Activated T-cell treated with anti-CD3 and anti-CD28 coated beads, Interleukin-2, amount 50 U/mL, for 72 hours (primary cell): ENCODE data around the gene PIR. TPM values are rescaled to one million over a fixed set of nuclear protein-coding genes. Genes with fewer than 3 reads are reported as not detected.

Source experiments
- ATAC-seq, 2 donors: fragments of 150-1000 bp; cut with Tn5 transposase; replicated peaks in 1 of 2; 2 replicates each; pipeline ENCODE4 v1.10.0; 2021; ENCODE audit warnings: moderate library complexity in 2 of 2, mild to moderate bottlenecking in 1 of 2
- DNase-seq, 2 donors: peaks; one replicate each; pipeline ENCODE4 v3.0.0; 2021 to 2022; ENCODE audit warnings: mixed read lengths in 1 of 2
- H3K27ac Mint-ChIP-seq: one replicate; pipeline ENCODE4 v1.8.0; 2022; ENCODE audit warnings: mild to moderate bottlenecking, moderate library complexity, mixed read lengths
- H3K27me3 Mint-ChIP-seq: one replicate; pipeline ENCODE4 v1.8.0; 2022; ENCODE audit warnings: low read depth, mixed read lengths
- H3K36me3 Mint-ChIP-seq, 2 donors: one replicate each; pipeline ENCODE4 v1.8.0; 2022; ENCODE audit warnings: mixed read lengths in 2 of 2, mild to moderate bottlenecking in 1 of 2; ENCODE audit not compliant: insufficient read depth in 2 of 2
- H3K4me1 Mint-ChIP-seq: one replicate; pipeline ENCODE4 v1.8.0; 2022; ENCODE audit warnings: low read depth, mixed read lengths
- H3K4me3 Mint-ChIP-seq, 2 donors: one replicate each; pipeline ENCODE4 v1.8.0; 2022; ENCODE audit warnings: mild to moderate bottlenecking in 2 of 2, mixed read lengths in 2 of 2, moderate library complexity in 2 of 2
- H3K9me3 Mint-ChIP-seq, 2 donors: one replicate each; pipeline ENCODE4 v1.8.0; 2022; ENCODE audit warnings: mixed read lengths in 2 of 2
- total RNA-seq, 2 donors: library from RNA; stranded (reverse); gene quantifications; one replicate each; pipeline ENCODE4 v1.2.3, GENCODE V29; 2022

The PIR gene
- total RNA-seq, 2 donors from 2014 or later, result 0.46 to 0.86 TPM

GRCh38 chrX:15434205-15434604 is 58.9 kb downstream of the PIR start:
- Mint-ChIP-seq H3K4me1 (no peaks in the 10 kb centered on the region), H3K27me3 (peaks cover 51% of the 10 kb centered on the region), H3K36me3 (peaks cover 0 to 2% of the 10 kb centered on the region in 2 donors), H3K27ac (no peak overlapping the region), H3K4me3 (no peak overlapping the region), H3K9me3 (peaks cover 0 to 2% of the 10 kb centered on the region in 2 donors)
- no peak for DNase-seq
- ATAC-seq, result no peak

DNA sequence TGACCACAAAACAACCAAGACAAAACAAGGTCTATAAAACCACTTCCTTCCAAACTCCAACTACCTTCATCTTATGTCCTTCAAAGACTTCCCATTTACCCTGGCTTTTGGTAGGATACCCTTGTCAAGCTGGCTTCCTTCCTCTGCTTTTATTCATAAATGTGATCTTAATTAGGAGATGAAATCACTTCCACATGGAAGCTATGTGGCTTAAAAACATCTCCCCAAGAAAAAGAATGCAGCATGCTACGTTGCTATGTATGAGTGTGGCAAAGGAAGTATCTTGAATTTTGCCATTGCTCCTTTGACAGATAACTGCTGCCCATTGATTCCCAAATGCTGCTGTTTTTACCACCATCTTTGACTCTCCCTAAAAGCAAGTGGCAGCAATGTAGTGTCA is 62.5 kb downstream of the PIR start:
- Mint-ChIP-seq H3K4me3 (no peak overlapping the region), H3K9me3 (peaks cover 0 to 2% of the 10 kb centered on the region in 2 donors), H3K4me1 (no peaks in the 10 kb centered on the region), H3K27me3 (peaks cover 53% of the 10 kb centered on the region), H3K36me3 (peaks cover 0 to 2% of the 10 kb centered on the region in 2 donors), H3K27ac (no peak overlapping the region)
- DNase-seq (no peak), ATAC-seq (no peak)

- Mint-ChIP-seq H3K27me3 (peaks cover 53% of the 10 kb centered on the region), H3K4me1 (no peaks in the 10 kb centered on the region), H3K36me3 (peaks cover 0 to 2% of the 10 kb centered on the region in 2 donors), H3K4me3 (no peak overlapping the region), H3K9me3 (peaks cover 0 to 2% of the 10 kb centered on the region in 2 donors), H3K27ac (no peak overlapping the region)
- no peak for DNase-seq
- ATAC-seq, result no peak
Measured at GRCh38 chrX:15430076-15430475, 63.1 kb downstream of the PIR start.

- Mint-ChIP-seq H3K9me3 (no peaks in the 10 kb centered on the region), H3K4me1 (no peaks in the 10 kb centered on the region), H3K27me3 (peaks cover 26% of the 10 kb centered on the region), H3K4me3 (no peak overlapping the region), H3K36me3 (no peaks in the 10 kb centered on the region), H3K27ac (no peak overlapping the region)
- no peak for ATAC-seq
- DNase-seq, result no peak
Measured at GRCh38 chrX:15425024-15425423, 68.1 kb downstream of the PIR start.

DNA sequence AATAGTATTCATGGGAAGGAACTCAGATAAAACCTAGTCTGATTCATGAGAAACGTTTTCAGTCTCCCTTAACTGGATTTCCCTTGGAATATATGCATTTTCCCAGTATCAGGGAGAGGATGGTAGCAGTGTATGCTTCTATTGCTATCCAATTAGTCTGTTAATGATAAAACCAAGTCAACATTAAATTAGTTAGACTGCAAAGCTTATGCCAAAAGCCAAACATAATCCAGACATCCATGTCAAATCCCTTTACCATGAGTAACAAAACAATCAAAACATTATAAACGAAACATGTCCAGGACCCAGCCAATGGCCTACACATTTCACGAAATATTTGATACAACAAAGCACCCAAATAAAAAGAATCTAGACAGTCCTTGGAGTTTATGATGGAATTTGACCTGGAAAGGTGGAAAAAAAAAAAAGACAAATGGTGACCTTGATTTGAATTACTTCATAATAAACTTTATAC is 74.4 kb downstream of the PIR start:
- no peaks in the 10 kb centered on the region for H3K9me3 Mint-ChIP-seq
- ATAC-seq, result no peak
- H3K27me3 Mint-ChIP-seq, result peaks cover 20% of the 10 kb centered on the region
- H3K4me1 Mint-ChIP-seq, result no peaks in the 10 kb centered on the region
- no peak for DNase-seq
- H3K4me3 Mint-ChIP-seq, result no peak overlapping the region
- H3K36me3 Mint-ChIP-seq, result no peaks in the 10 kb centered on the region
- H3K27ac Mint-ChIP-seq, result no peak overlapping the region

- DNase-seq (no peak), ATAC-seq (no peak)
- Mint-ChIP-seq H3K27ac (no peak overlapping the region), H3K9me3 (no peaks in the 10 kb centered on the region), H3K36me3 (no peaks in the 10 kb centered on the region), H3K4me3 (no peak overlapping the region), H3K27me3 (peaks cover 24% of the 10 kb centered on the region), H3K4me1 (no peaks in the 10 kb centered on the region)
Measured at GRCh38 chrX:15418041-15418706, 75.0 kb downstream of the PIR start.

DNA sequence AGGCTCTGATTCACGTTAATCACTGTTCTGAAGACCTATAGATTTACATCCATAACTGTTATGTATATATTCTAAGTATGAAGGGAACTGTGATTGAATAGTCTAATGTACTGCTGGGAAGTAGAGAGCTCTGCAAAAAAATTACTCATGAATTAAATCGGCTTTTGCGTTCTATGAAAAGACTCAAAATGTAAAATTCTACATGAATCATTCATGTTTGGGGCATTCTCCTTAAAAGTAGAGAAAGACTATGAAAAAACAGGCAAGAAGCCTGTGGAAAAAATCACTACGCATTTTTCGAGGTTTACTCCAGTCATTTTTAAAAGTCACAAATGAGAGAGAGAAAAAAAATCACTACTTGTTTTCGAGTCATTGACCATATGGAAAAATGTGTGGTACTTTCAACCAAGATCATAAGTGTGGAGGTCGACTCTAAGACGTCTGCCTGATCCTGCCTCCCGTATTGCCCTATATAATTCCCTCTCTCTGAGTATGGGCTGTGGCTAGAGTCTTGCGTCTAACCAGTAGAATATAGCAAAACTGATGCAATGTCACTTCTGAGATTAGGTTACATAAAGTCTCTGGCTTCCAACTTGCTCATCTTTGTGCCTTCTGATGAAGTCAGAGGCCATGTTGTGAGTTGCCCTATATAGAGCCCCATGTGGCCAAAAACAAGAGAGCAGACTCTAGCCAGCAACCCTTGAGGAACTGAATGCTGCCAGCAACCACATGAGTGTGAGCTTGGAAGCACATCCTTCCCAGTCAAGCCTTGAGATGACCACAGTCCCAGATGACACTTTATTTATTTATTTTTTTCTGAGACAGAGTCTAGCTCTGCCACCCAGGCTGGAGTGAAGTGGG is 76.8 kb downstream of the PIR start:
- no peaks in the 10 kb centered on the region for H3K9me3 Mint-ChIP-seq
- H3K4me3 Mint-ChIP-seq, result no peak overlapping the region
- peak; percentile 84 to 85 for ATAC-seq
- H3K4me1 Mint-ChIP-seq, result no peaks in the 10 kb centered on the region
- H3K36me3 Mint-ChIP-seq, result no peaks in the 10 kb centered on the region
- H3K27ac Mint-ChIP-seq, result no peak overlapping the region
- DNase-seq, result peak in 1 of 2 donors; percentile 0
- H3K27me3 Mint-ChIP-seq, result peaks cover 27% of the 10 kb centered on the region

- Mint-ChIP-seq H3K36me3 (no peaks in the 10 kb centered on the region), H3K4me3 (no peak overlapping the region), H3K27me3 (peaks cover 33% of the 10 kb centered on the region), H3K4me1 (no peaks in the 10 kb centered on the region), H3K27ac (no peak overlapping the region), H3K9me3 (no peaks in the 10 kb centered on the region)
- ATAC-seq (no peak), DNase-seq (no peak)
Measured at GRCh38 chrX:15413101-15413500, 80.0 kb downstream of the PIR start.

GRCh38 chrX:15410947-15411346 is 82.2 kb downstream of the PIR start:
- H3K4me1 Mint-ChIP-seq, result no peaks in the 10 kb centered on the region
- peaks cover 35% of the 10 kb centered on the region for H3K27me3 Mint-ChIP-seq
- H3K36me3 Mint-ChIP-seq, result no peaks in the 10 kb centered on the region
- H3K27ac Mint-ChIP-seq, result no peak overlapping the region
- no peak for ATAC-seq
- no peaks in the 10 kb centered on the region for H3K9me3 Mint-ChIP-seq
- no peak for DNase-seq
- H3K4me3 Mint-ChIP-seq, result no peak overlapping the region

DNA sequence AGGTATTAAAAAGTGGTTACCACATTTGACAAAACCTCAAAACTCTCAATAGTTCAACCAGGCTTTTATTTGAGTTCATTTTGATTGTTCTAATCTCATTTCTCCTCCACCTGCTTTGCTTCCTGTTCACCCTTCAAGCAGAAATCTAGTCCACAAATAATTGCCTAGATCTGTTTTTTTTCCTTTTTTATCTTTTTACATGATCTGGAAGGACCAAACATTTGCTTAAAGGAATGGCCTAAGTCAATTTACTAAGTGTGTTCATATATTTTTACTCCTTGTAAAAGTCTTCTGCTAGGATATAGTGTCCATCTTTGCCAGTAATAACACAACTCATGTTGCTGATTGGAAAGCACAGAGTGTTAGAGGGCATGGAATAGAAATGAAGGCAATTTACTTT is 82.7 kb downstream of the PIR start:
- Mint-ChIP-seq H3K27ac (no peak overlapping the region), H3K4me3 (no peak overlapping the region), H3K4me1 (no peaks in the 10 kb centered on the region), H3K36me3 (no peaks in the 10 kb centered on the region), H3K9me3 (no peaks in the 10 kb centered on the region), H3K27me3 (peaks cover 37% of the 10 kb centered on the region)
- DNase-seq (no peak), ATAC-seq (no peak)

DNA sequence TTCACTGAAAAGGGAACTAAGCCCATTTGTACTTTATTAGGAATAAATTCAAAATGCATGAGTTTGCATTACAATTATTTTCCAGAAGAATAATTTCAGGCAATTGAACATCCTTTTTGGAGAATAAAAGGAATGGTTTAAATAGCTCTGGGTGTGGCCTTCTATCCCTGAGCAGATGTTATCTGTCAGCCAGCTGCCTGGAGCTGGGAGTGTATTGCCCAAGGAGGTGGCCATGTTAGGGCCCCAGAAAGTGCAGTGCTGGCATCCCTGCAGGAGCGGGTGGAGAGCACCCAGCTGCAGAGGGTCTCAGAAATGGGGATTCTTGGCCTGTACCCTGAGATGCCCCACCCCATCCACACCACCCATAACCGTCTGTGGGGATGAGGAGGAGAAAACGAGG is 87.3 kb downstream of the PIR start:
- H3K4me3 Mint-ChIP-seq, result no peak overlapping the region
- ATAC-seq, result no peak
- H3K27me3 Mint-ChIP-seq, result peaks cover 25% of the 10 kb centered on the region
- H3K27ac Mint-ChIP-seq, result no peak overlapping the region
- H3K9me3 Mint-ChIP-seq, result no peaks in the 10 kb centered on the region
- no peaks in the 10 kb centered on the region for H3K36me3 Mint-ChIP-seq
- no peaks in the 10 kb centered on the region for H3K4me1 Mint-ChIP-seq
- no peak for DNase-seq

DNA sequence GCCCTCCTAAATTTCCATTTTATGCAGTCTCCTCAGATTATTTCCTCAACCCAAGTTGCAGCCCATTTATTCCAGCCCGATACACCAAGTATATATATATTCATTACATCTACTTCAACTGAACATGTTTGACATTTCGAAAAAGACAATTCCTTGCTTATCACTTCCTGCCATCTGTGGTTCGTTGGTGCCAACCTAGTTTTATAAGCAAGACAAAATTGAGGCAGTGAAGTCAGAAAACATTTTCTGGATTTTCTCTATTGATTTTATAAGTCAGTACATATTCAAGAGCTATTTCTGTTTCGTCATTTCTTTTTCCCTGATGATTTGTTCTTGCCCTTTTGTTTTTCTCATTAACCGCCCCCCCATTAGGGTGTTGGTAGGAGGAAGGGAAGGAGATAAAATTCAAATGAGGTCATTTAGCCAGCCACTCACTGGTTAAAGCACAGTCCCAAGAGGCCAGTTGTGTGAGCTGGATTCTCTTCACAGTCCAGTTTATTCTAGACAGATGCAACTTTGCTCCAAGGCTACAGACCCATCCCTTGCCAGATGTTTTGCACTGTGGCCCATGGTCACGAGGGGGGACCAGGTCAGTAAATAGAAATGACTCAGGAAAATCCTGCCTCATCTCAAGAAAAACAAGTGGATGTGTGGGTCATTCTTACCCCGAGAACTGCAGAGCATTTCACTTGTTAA is 88.6 kb downstream of the PIR start:
- Mint-ChIP-seq H3K4me1 (no peaks in the 10 kb centered on the region), H3K27me3 (peaks cover 26% of the 10 kb centered on the region), H3K27ac (no peak overlapping the region), H3K4me3 (no peak overlapping the region), H3K36me3 (no peaks in the 10 kb centered on the region), H3K9me3 (no peaks in the 10 kb centered on the region)
- ATAC-seq, result no peak
- DNase-seq, result no peak

DNA sequence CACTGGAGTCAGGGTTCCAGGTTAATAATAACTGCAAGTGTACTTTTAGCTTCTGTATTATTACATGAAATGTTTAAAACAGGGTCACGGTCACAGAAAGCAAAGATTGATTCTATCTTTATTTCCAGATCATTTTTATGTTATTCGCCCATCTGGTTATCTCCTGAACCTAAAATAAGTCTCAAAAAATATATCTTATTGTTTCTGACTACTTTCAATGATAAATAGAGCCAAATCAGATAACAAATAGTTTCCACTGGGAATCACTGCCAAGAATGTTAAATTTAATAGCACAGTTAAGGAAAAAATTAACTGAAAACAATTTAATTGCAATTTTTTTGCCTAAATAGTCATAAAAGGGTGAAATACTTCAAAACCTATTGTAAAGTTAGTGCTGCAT is 91.8 kb downstream of the PIR start:
- Mint-ChIP-seq H3K27me3 (peaks cover 39% of the 10 kb centered on the region), H3K36me3 (no peaks in the 10 kb centered on the region), H3K27ac (no peak overlapping the region), H3K9me3 (no peaks in the 10 kb centered on the region), H3K4me3 (no peak overlapping the region), H3K4me1 (no peaks in the 10 kb centered on the region)
- ATAC-seq, result no peak
- DNase-seq, result no peak
